HG02938 (cell line): Measurements from ENCODE around the gene C22orf39.

Experiments used
- ATAC-seq: cut with Tn5 transposase; IDR thresholded peaks from one replicate; pipeline ENCODE4 v1.9.1; 2021; ENCODE audit warnings: mild to moderate bottlenecking, moderate library complexity; ENCODE audit not compliant: unreplicated experiment

C22orf39 gene, protein sequence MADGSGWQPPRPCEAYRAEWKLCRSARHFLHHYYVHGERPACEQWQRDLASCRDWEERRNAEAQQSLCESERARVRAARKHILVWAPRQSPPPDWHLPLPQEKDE

DNA sequence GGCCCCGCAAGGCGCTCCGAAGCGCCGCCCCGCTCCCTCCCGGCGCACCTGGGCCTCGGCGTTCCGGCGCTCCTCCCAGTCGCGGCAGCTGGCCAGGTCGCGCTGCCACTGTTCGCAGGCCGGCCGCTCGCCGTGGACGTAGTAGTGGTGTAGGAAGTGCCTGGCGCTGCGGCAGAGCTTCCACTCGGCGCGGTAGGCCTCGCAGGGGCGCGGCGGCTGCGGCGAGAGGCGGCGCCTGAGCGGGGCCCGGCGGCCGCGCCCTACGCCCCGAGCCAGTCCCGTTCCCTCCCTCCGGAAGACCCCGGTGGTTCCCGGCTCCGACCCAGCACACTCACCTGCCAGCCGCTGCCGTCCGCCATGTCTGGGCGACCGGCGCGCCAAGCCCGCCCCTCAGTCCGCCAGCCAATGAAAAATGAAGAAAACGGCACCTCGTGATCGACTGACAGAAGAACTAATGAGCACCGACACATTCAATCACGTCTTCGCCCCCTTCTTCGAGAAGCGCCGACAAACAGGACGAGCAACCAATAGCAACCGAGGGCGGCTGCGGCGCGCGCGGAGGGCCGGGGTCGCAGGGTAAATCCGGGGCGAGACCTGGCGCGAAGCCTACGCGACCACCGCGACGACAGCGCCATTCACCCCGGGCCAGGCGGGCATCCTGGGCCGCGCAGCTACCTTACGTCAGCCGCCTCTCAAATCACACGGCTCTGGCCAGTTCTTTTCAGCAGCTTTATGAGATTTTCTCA lies at the start of gene C22orf39:
Gene C22orf39 (minus strand): TSS at position 382 of the 746 bp plus-strand sequence. CDS start 23 bp downstream, at position 359.
- ATAC-seq, result peak; percentile 73

DNA sequence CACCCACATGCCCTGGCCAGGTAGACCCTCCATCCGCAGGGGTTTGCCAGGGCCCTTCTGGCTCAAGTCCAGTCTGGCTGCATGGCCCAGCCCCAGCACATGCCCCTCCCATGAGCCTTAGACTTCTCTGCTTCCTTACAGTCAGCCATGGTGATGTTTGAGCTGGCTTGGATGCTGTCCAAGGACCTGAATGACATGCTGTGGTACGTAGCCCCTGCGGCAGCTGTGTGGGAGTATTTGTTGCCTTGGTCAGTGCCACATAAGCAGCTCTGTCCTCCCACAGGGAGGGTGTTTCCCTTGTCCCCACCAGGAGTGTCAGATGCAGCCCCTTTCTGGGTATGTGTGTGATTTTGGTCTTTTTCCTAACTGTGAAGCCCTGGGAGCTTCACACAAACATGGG lies 49.7 kb upstream of the C22orf39 start:
- ATAC-seq, result no peak

DNA sequence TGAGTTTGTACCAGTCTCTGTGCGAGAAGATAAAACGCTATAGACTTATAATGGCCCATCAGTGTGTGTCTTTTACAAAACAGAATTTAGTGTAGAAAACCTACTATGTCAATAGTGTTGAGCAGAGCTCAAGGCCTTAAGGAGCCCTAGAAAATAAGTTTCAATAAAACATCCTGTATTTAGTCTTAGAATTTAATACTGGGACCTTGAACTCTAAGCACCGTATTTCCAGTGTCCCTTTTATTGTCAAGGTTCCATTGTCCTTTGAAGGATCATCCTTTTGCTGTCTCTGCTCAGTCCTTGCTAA lies 48.8 kb upstream of the C22orf39 start:
- no peak for ATAC-seq

DNA sequence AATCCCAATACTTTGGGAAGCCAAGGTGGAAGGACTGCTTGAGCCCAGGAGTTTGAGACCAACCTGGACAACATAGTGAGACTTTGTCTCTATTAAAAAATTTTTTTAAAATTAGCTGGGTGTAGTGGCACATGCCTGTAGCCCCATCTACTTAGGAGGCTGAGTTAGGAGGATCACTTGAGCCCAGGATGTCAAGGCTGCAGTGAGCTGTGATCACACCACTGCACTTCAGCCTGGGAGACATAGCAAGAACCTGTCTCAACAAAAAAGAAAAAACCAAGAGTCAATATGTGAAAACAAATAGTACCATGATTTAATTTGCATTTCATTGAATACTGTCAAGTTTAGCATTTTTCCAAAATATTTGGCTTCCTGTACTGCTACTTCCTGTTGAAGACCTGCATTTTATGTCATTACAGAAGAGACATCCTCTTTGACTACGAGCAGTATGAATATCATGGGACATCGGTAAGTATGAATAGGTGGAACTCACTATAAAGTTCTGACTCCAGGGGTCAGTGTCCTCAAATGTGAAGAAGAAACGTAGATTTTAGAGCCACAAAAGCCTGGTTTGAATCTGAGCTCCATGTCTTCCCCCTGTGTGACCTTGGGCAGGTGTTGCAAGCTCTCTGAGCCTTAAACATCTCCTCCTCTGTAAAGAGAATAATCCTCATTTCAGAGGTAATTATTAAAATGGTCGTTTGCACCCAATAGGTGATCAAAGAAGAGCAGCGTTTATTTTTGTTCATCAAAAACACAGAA lies 48.2 kb upstream of the C22orf39 start:
- ATAC-seq, result no peak

DNA sequence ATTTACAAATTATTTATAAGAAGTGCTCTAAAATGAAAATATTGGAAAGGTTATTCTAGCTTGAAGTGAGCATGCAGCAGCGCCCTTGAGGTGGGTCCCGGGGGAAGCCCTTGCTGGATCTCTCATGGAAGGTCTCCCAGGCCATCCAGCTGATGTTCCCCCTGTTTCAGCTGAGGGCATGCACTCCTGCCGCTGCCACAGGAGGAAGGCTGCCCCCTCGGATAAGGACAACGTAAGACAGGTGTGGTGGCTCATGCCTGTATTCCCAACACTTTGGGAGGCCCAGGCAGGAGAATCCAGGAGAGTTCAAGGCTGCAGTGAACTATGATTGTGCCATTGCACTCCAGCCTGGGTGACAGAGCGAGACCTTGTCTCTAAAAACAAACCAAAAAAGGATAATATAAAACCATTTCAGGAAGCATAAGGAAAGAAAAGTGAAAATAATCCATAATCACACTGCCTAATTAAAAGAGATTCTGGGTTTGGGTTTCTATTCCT lies 47.2 kb upstream of the C22orf39 start:
- ATAC-seq, result no peak

DNA sequence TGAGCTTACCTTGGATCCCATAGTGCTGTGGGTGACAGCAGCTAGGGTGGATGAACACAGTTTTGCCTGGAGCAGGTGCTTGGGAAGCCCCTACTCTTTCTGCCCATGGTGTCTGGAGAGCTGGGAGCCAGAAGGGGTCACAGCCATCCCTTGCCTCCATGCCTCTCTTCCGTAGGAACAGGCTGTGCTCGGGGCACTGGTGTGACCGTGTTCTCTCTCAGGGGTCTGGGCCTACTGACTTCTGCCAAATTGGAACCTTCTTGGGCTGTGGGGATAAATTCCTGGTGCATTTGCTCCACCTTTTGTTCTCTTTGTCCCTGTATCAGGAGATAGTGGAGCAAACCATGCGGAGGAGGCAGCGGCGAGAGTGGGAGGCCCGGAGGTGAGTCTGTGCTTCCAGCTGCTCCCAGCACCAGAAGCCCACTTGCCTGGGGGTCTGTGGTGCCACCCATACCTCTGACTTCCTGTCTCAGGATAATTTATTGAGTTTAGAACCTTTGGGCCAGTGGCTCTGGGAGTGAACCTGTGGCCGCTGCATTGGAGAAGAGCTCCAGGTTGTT lies 46.6 kb upstream of the C22orf39 start:
- ATAC-seq, result no peak

DNA sequence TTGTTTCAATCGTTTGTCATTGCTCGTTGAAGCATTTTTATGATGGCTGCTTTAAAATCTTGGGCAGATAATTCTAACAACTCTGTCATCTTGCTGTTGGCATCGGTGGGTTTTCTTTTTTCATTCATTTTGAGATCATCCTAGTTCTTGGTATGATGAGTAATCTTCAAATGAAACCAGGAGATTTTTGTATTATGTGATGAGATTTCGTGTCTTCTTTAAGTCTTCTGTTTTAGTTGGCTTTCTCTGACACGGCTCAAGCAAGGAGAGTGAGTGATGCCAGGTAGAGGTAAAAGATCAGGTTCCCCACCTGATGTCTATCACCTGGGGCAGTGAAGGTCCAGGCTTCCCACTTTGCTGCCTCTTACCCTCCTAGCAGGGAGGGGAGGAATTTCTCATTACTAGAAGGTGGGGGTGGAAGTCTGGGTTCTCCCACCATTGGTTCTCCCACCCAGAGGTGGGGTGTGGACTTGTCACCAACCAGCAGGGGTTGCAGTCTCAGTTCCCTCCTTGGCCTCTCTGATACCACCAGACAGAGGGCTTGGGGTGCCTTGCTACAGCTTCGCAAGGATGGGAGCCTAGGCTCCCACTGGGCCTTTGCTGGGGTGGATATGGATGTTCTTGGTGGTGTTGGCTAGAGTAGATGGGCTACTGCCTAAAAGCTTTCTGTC lies 45.1 kb upstream of the C22orf39 start:
- ATAC-seq, result no peak

DNA sequence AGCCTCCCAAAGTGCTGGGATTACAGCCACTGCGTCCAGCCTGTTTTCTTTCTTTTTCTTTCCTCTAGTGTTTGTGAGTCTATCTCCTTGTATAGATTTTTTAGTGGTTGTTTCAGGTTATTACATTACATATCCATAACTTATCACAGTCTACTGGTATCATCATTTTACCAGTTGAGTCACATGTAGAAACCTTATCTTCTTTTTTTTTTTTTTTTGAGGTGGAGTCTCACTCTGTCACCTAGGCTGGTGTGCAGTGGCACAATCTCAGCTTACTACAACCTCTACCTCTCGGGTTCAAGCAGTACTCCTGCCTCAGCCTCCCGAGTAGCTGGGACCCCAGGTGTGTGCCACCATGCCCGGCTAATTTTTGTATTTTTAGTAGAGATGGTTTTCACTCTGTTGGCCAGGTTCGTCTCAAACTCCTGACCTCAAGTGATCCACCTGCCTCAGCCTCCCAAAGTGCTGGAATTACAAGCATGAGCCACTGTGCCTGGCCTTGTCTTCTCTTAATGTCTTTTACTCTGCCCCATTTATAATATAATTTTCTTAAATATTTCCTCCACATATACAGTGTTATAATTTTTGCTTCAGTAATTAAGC lies 43.2 kb upstream of the C22orf39 start:
- no peak for ATAC-seq

DNA sequence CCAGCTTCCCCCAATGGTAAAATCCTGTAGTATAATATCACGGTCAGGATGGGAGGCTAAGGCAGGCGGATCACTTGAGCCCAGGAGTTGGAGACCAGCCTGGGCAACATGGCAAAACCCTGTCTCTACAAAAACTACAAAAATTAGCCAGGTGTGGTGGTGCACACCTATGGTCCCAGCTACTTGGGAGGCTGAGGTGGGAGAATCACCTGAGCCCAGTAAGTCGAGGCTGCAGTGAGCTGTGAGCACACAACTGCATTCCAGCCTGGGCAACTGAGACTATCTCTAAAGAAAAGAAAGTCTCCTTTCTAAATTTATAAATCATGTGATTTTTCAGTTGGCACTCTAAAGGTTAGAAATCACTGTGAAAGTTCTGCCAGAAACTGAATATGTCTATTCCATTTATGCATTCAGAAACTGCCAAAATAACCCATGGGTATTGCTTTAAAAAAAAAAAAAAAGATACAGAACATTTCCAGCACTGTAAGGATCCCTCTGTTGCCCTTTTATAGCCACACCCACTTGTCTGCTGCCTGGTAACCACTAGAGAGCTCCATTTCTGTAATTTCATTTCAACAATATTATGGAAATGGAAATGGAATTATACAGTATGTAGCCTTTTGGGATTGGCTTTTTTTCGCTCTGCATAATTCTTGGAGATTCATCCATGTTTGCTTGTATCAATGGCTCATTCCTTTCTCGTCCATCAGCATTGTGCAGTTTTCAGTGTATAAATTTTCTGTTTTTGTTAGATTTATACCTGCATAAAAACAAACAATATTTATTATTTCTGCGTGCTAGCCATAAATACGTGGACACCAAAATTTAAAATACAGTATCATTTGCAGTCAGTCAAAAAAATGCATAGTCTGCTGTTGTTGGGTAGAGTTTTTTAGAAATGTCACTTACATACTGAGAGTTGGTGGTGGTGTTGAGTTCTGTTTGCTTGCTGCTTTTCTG lies 41.7 kb upstream of the C22orf39 start:
- ATAC-seq, result no peak

DNA sequence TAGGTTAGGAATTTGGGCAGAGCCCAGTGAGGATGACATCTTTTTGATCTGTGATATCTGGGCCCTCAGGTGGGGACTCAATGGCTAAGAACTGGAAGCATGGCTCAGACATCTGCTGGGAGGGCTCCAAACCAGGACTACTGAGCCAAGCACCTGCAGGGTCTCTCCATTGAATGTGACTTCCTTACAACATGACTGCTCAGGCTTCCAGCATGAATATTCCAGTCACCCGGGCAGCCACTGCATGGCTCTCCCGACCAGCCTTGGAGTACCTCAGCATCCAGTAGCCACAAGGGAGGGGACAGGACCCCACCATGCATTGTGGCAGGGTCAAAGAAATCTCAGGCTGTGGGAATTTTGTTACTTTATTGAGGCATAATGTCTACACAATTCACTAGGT lies 40.8 kb upstream of the C22orf39 start:
- ATAC-seq, result no peak

DNA sequence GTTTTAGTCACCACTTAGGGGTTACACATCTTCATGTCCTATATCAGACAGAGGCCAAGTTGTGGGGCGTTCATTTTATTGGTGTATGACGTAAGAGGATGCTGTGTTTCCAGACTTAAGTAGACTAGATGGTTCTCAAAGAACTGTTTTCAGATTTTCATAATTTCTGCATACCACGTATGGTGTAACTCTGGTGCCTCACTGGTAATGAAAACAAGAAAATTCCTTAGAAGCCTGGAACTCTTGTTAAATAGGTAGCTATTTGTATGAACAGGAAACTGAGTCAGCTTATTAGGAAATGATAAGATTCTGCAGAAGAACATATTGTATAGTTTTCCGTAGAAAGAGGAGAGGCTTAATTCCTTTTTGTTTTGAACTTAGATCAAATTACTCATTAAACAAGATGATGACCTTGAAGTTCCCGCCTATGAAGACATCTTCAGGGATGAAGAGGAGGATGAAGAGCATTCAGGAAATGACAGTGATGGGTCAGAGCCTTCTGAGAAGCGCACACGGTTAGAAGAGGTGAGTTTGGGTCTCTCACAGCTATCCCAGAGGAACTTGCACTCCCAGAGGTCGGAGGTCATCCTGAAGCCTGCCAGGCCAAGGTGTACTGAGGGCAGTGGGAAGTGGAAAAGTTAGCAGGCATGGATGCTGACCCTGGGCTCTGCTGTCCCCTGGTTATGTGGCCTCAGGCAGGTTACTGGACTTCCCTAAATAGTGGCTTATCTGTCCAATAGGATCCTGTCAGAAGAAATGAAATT lies 36.2 kb upstream of the C22orf39 start:
- ATAC-seq, result no peak

DNA sequence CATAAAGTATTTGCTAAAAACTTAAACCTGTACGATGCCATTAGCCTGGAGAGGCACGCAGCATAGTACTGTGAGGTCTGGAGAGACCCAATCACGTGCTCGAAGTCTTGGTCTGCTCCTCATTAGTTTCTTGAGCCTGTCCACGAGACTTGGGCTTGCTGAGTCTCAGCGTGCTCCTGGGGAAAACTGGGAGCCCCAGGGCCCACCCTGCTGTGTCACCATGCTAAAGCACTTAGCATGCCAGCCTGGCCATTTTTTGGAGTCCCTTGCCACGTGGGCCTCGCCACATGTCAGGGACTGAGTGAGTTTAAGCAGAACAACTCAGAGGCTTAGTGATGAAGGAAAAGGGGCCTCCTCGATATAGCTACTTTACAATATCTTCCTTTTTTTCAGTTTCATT lies 34.8 kb upstream of the C22orf39 start:
- no peak for ATAC-seq

DNA sequence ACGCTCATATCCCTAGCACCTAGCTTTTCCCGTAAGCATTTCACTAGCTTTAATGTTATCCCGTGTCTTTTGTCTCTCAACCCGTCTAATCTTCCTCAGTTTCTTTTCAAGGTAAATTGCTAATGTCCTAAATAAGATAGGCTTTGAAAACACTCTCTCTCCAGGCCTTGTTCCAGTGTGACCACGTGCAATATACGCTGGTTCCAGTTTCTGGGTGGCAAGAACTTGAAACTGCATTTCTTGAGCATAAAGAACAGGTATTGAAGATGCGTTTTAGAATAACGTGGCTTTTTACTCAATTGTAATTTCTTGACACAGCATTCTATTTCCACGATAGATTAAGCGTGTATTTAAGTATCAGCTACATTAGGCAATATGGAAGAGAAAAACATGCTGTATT lies 33.3 kb upstream of the C22orf39 start:
- no peak for ATAC-seq

DNA sequence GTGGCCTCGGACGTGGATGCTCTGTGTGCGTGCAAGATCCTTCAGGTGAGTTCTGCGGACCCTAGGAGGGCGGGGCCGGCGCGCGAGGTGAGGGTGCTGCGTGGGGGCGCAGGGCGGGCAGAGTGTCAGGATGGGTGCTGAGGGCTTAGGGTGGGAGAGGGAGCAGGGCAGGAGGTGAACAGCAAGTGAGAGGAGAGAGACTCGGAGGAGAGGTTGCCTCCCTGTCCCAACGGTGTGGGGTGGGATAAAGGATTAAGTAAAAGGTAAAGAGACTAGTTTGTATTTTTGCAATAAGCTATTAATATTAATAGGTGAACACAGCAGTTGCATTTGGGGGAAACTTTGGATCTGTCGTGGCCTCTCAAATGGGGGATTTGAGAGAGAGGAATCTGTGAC lies 32.7 kb upstream of the C22orf39 start:
- ATAC-seq, result no peak

DNA sequence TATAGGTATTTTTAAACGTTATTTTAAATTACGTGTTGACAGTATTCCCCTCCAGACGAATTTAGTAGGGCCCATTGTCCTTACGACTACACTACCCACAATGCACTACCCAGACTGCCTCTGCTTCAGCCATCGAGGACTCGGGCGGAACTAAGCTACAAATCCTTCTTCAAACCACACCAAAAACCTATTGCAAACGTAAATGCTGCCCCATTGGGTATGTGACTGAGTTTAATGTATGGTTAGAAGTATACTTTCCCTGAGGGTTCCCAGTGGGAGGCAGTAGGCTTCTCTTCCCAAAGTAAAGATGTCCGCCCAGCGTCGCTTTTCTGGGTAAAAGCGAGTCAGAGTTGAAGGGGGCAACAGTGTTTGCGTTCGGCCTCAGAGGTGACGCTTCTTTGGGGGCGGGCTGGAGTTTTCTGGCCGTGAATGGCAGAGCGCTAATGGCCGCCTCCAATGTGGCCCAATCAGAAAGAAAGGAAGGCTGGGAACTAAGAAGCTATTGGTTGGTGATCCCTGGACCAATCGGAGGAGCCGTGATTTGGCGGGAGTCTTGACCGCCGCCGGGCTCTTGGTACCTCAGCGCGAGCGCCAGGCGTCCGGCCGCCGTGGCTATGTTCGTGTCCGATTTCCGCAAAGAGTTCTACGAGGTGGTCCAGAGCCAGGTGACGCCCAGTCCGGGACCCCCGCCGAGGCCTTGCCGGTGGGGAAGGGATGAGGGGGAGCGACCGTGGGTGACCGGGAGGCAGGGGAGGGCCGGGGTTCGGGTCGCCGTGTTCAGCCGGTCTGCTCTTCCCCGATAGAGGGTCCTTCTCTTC lies 32.1 kb upstream of the C22orf39 start, which contains the start of gene CDC45:
Gene CDC45 (plus strand): TSS at position 566 of the 818 bp plus-strand sequence. CDS start 49 bp downstream, at position 615.
- peak; percentile 89 for ATAC-seq

DNA sequence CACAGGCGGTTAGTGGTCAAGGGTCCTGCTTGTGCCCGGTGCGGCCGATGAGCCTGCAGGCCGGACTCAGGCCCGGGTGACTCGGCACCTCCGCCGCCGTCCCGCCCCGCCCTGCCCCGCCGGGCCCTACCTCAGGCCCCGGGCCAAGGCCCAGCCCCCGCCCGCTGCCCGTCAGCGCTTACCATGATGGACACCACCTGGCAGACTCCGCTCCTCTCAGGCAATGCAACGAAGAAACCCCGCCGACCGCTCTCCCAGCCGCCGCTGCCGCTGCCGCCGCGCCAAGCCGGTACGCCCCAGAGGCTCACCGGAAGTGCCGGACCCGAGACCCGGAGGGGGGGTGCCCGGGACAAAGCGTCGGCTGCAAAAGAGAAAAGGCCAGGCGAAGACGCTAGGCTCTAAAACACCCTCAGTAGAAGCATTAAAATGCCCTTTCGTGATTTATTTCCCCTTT lies 31.4 kb upstream of the C22orf39 start, which contains the start of gene UFD1:
Gene UFD1 (minus strand): TSS at position 293 of the 454 bp plus-strand sequence. CDS start 108 bp downstream, at position 185.
- ATAC-seq, result peak; percentile 37

DNA sequence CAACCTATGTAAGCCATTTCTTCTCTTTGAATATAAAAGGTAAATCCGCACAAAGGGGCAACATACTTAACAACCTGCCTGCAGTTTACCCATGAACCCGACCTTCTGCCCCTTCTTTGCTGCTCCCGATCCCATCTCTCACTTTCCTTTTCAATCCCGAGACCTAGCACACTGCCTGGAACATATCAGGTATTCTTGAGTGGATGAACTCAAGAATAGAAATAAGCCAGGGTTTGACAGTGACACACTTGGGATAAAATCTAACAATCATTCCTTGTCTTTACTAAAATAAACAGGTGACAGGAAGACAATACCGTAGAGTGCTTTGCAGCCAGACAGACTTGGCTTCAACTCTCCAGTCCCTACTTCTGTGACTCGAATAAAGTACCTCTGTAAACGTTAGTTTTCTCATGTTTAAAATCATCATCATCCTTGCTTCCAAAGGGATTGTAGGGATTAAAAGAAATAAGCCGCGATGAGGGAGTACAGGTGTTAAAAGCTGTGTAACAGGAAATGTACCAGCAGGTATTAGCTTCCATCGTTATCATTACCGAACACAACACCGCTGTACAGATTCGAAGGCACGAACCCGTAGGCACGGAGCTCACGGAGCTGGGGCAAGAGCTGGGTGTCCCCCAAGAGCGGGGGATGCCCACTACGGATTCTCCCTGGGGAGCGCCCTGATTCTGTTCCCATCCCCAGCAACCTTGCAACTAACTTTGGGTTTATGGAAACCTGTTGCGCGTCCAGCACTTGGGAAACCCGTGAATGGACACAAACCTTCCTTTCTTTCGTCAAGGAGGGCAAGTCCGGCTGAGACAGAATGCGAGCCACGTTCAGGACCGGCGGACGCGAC lies 30.8 kb upstream of the C22orf39 start:
- no peak for ATAC-seq
